Hindlimb muscle (tissue), 1 donor: ENCODE measurements around the gene SDC3. TPM values are rescaled to one million over a fixed set of nuclear protein-coding genes. Genes with fewer than 3 reads are reported as not detected.

Experiments used
- polyA plus RNA-seq: library from polyadenylated mRNA; unstranded; fragments of 120-200 nt; gene quantifications from one replicate; pipeline ENCODE4 v1.2.1, GENCODE V29; 2013; ENCODE audit not compliant: insufficient read length

Gene SDC3
- polyA plus RNA-seq, 1 donor = 36.0 TPM

Other genes with a start within 250 kb of the SDC3 start
- 1.1 TPM for gene MATN1, start 185.2 kb downstream of the SDC3 start, polyA plus RNA-seq
- gene LAPTM5, start 151.0 kb downstream of the SDC3 start, polyA plus RNA-seq = 26.3 TPM
- 60.9 TPM for gene PUM1, start 157.0 kb upstream of the SDC3 start, polyA plus RNA-seq